HG02938 (cell line): ENCODE measurements around the gene SLC35A5.

Source experiments
- ATAC-seq: cut with Tn5 transposase; IDR thresholded peaks from one replicate; pipeline ENCODE4 v1.9.1; 2021; ENCODE audit warnings: mild to moderate bottlenecking, moderate library complexity; ENCODE audit not compliant: unreplicated experiment

SLC35A5 gene

DNA sequence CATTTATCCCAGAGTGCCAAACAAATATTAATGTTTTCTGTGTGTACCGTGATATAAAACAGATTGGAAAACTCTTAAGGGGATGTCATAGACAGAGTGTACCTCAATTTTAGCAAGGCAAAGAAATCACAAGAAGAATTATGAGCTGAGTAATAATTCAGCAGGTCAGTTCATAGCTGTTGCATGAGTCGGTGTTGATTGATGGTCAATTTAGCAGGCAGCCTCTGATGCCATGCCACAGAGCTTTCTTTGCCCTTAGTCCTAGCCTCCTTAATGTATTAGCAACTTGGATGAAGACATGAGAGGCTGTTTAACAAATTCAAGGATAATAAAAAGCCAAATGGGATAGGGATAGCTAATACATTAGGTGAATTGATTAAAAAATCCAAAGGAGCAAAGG is 6.8 kb downstream of the SLC35A5 start:
- no peak for ATAC-seq

GRCh38 chr3:112569265-112569664 is 7.4 kb downstream of the SLC35A5 start:
- no peak for ATAC-seq

DNA sequence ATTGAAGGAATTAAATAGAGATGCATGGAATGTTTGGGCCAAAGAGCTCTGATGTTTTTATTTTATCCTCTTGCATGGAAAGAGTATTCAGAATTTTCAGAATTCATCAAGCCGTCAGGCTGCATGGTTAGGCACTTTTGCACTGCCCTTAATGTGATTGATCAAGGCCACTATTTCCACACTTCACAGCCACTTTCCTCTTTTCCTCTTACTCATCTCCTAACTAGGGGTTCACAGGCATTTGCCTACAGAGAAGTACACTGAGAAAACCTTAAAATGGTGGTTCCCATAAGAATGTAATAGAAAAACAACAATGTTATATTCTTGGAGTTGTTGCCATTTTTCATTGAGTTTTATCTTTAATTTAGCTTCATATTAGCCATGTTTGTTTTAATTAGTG is 10.9 kb downstream of the SLC35A5 start:
- no peak for ATAC-seq

GRCh38 chr3:112579232-112579631 is 17.4 kb downstream of the SLC35A5 start:
- ATAC-seq: no peak

DNA sequence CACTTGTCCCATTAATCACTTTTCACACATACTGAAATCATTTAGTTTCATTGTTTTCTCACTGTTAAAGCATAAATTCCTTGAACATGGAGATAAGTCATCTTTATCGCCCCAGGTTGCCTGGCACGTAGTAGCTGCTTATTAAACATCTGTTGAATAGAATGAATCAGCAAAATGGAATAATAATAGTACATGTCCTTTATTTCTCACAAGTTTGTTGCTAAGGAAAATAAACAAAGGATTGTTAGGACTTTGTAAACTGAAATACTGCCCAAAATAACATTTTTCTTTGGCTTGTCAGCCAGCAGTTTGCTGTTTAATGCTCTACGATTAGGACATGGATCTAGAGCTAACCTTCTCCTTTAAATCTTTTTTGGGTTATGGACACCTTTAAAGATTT is 17.9 kb downstream of the SLC35A5 start:
- ATAC-seq: no peak

- no peak for ATAC-seq
Observed at GRCh38 chr3:112582244-112582874, 20.5 kb downstream of the SLC35A5 start.

DNA sequence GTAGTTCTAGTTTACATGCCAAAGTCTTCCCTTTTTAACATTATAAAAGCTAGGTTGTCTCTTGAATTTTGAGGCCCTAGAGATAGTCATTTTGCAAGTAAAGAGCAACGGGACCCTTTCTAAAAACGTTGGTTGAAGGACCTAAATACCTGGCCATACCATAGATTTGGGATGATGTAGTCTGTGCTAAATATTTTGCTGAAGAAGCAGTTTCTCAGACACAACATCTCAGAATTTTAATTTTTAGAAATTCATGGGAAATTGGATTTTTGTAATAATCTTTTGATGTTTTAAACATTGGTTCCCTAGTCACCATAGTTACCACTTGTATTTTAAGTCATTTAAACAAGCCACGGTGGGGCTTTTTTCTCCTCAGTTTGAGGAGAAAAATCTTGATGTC is 21.3 kb downstream of the SLC35A5 start:
- no peak for ATAC-seq

DNA sequence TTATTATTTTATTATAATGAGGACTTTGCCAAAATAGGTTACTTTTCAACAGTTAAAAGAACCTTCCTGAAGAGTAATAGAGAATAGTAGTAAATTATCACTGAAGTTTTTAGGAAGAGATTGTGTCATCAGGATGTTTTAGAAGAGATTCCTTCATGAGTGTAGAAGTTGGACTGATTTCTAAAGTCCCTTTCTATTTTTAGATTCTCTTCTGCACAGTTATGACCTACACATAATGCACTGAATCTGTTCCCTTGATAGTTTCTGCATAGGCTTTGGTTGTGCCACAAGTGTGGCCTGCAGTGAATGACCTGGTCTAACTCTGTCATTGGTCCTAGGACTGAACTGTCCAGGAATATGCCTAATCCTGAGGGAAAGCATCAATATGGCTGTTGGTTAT is 23.9 kb downstream of the SLC35A5 start:
- no peak for ATAC-seq

DNA sequence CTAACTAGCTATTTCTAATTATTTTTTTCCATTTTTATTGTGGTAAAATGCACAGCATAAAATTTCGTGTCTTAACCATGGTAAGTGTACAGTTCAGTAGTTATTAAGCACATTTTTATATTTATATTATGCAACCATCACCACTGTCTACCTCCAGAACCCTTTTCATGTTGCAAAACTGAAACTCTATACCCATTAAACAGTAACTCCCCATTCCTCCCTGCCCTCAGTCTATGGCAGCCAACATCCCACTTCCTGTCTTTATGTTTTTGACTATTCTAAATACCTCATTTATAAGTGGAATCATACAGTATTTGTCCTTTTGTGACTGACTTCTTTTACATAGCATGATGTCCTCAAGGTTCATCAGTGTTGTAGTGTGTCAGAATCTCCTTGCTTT is 25.5 kb downstream of the SLC35A5 start:
- no peak for ATAC-seq

- no peak for ATAC-seq
Observed at GRCh38 chr3:112593258-112593657, 31.4 kb downstream of the SLC35A5 start.

DNA sequence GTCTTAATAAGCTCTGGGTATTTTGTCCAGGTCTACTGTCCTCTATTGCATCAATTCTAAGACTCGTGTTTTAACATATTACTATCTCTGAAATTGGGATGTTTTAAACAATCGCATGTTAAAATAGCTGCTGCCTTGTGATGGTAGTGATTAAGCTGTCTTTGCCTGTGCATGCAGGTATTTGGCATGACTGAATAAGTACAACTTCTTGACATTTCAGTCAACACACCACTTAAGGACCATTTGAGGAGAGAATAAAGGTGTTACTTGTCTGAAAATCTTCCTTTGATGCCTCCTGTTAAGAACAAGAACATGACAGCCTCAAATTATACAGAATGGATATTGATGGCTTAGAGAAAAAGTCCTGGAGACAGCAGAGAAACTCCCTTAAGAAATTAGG is 33.0 kb downstream of the SLC35A5 start:
- ATAC-seq: no peak

GRCh38 chr3:112597945-112598344 is 36.1 kb downstream of the SLC35A5 start:
- ATAC-seq: no peak

DNA sequence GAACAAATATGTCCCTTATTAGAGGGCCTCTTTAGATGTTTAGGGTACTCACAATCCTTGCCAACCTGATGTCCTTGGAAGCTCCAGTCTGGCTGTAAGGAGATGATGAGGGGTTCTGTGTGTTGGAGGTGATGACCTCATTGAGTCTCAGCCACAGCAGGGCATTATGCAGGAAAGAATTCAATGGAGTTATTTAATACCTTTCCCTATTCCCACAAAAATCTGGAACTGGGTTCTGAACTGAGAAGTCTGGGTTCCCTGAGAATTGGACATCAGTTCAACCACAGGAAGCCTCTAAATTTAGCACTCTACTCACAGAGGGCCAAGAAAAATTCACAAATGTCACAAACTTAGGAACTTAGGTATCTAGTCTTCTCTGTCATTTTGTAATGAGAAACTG is 36.9 kb downstream of the SLC35A5 start:
- no peak for ATAC-seq

- peak; percentile 60 for ATAC-seq
Observed at GRCh38 chr3:112602217-112602838, 40.5 kb downstream of the SLC35A5 start.

- ATAC-seq: no peak
Observed at GRCh38 chr3:112604536-112604935, 42.7 kb downstream of the SLC35A5 start.

DNA sequence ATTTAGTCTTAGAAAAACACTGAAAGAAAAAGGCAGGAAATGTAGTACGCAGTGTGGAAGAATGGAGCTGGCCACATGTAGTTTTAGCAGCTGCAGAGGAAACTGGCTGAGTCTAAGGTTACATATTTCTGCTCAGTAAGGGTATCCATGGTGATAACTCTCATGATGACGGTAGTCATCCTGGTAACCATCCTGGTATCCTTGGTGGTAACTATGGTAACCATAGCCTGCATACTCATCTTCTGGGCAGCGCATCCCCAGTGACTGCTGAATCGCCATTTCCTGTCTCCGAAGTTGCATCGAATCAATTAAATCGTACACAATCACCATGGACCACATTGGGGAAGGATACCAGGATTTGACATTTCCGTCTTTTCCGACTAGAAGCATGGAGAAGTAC is 43.4 kb downstream of the SLC35A5 start:
- ATAC-seq: no peak

GRCh38 chr3:112606098-112606497 is 44.3 kb downstream of the SLC35A5 start:
- no peak for ATAC-seq

DNA sequence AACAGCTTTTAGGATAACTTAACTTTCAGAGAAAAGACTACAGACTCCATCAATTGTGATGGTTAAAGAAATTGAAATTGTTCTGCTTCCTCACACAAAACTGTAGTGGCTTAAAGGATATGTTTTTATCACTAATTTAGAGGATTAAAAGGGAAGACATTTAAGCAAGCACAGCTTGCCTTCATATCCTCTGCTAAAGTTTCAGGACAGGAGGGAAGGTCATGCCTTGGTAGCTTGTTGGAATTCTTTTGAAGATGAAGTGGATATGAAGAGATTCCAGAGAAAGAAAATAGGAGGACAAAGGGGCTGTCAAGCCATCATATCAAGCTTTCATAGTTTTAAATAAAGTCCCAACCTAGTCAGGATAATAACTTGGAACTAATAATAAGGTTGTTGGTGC is 46.0 kb downstream of the SLC35A5 start:
- ATAC-seq: no peak

DNA sequence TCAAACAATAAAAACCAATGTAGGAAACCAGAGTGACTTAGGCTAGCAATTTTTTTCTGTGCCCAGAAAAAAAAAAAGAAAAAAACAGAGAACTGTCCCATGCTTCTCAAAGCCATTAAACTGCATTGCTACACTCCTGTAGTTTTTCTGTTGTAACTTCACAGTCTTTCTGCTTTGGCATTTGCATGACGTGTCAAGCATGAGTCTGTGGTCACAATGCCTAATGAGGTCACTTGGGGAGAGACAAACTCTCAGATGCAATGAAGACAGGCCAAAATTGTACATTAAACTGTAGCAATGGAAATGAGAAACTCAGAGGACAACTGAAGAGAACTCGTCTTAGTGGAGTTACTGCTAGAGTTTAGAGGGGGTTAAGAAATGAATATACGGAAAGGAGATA is 48.3 kb downstream of the SLC35A5 start:
- ATAC-seq: peak; percentile 59

GRCh38 chr3:112611752-112612515 is 50.1 kb downstream of the SLC35A5 start:
- no peak for ATAC-seq

DNA sequence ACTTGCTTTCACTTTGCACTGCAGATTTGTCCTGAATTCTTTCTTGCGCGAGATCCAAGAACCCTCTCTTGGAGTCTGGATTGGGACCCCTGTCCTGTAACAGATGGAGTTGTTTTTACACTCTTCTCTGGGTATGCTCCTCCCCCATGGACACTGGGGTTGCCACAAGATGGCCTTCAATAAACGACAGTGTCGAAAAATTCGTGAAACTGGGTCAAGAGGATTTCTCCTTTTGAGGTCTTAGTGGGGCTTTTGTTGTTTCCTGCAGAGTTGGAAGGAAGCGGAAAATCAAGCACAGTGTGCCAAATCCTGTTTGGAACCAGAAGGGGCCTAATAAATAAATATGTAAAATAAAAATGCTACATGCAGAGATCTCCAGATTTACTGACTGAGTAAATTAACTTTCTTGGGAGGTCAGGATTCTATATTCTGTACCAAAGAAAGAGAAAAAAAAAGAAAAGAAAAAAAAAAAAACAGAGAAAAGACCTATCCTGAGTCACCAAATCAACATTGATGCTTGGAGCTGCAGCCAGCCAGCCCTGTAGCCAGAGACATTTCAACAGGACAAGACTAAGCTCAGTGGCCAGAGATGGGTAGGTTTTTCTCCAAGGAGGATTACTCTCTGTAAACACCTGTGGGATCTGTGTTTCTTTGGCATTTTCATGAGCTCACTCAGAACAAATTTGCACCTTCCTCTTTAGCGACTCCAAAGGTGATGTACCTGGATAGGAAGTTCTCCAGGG is 54.3 kb downstream of the SLC35A5 start:
- ATAC-seq: no peak

- no peak for ATAC-seq
Observed at GRCh38 chr3:112617285-112617684, 55.4 kb downstream of the SLC35A5 start.
